Peyer's patch (tissue), 4 donors: ENCODE results near the gene SKI. TPM values are rescaled to one million over a fixed set of nuclear protein-coding genes. Genes with fewer than 3 reads are reported as not detected.
"Not testable (repeated sequence)": the region's sequence is repeated elsewhere in the genome, so short reads cannot be mapped to it uniquely, and the experiment has no call there.

ENCODE experiments used
- DNase-seq, 3 donors: peaks; one replicate each; pipeline ENCODE4 v3.0.0-alpha.2; 2017 to 2019
- H3K27ac ChIP-seq, 4 donors: fragments of 200-600 bp; sonication (generic); one replicate each; pipeline ENCODE4 v1.5.1; 2016 to 2019
- H3K27me3 ChIP-seq, 2 donors: fragments of 200-600 bp; sonication (generic); one replicate each; pipeline ENCODE4 v1.5.1; 2019
- H3K36me3 ChIP-seq, 3 donors: fragments of 200-600 bp; sonication (generic); one replicate each; pipeline ENCODE4 v1.5.1; 2016 to 2019
- H3K4me1 ChIP-seq, 4 donors: fragments of 200-600 bp; sonication (generic); one replicate each; pipeline ENCODE4 v1.5.1; 2016 to 2019
- H3K4me3 ChIP-seq, 4 donors: fragments of 200-600 bp; sonication (generic); 1 replicate in 3 of 4; 2 replicates in 1 of 4; pipeline ENCODE4 v1.5.1; 2016 to 2019; ENCODE audit warnings: mild to moderate bottlenecking in 1 of 4
- H3K9me3 ChIP-seq, 4 donors: fragments of 200-600 bp; sonication (generic); one replicate each; pipeline ENCODE4 v1.5.1; 2016 to 2019; ENCODE audit warnings: mild to moderate bottlenecking in 1 of 4
- POLR2A ChIP-seq, 2 donors: fragments of 450-650 bp; IDR thresholded peaks; one replicate each; pipeline ENCODE4 v1.5.1; 2017; ENCODE audit warnings: antibody characterized with exemption in 2 of 2, mild to moderate bottlenecking in 2 of 2, moderate library complexity in 2 of 2
- total RNA-seq, 4 donors: library from RNA; depleted of rRNA; stranded (reverse); fragments of >200 nt; gene quantifications; one replicate each; pipeline ENCODE4 v1.1.0, GENCODE V29; 2016
- TF ChIP-seq, protein P1 (sequence below), 6 experiments: fragments of 450-650 bp in 4 of 6; fragments of 200-600 bp in 2 of 6; sonication (generic) in 1 of 6; IDR thresholded peaks; one replicate each; pipeline ENCODE4 v1.5.1; 2017 to 2019; ENCODE audit warnings: antibody characterized with exemption in 6 of 6, mild to moderate bottlenecking in 3 of 6, moderate library complexity in 1 of 6

The SKI gene
- total RNA-seq, 4 donors from 2014 or later, result 20.1 to 41.5 (median 37.1) TPM

DNA sequence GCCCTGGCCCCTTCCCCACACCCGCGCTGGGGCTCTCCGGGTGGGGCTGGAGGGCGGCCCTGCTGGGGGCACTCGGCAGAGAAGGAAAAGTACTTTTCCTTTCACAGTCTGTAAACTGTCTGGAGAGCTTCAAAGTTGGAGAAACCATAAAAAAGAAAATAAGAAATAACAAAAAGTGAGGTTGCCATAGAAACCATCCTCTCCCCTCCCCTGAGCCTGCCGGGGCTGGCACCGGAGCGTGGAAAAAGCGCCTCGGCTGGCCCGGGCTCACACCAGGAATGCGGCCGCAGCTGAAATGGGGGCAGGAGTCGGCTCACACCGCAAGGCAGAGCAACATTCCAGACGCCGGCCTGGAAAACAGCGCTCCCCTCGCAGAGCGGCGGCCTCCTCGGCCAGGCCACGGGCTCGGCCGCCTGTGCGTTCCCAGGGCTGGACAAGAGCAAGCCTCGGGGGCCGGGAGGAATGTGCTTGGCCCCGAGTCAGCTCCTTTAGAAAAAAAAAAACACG is 94.0 kb downstream of the SKI start:
- no peaks in the 10 kb centered on the region for H3K36me3 ChIP-seq
- H3K9me3 ChIP-seq, result no peaks in the 10 kb centered on the region
- DNase-seq, result no peak
- no peak overlapping the region for H3K4me3 ChIP-seq
- peak overlapping the region; percentile 43 to 76 (median 56) for H3K27ac ChIP-seq
- no peaks in the 10 kb centered on the region for H3K27me3 ChIP-seq
- H3K4me1 ChIP-seq, result peaks cover 0 to 14% (median 0%) of the 10 kb centered on the region in 4 donors
- TF ChIP-seq, protein P1, sequence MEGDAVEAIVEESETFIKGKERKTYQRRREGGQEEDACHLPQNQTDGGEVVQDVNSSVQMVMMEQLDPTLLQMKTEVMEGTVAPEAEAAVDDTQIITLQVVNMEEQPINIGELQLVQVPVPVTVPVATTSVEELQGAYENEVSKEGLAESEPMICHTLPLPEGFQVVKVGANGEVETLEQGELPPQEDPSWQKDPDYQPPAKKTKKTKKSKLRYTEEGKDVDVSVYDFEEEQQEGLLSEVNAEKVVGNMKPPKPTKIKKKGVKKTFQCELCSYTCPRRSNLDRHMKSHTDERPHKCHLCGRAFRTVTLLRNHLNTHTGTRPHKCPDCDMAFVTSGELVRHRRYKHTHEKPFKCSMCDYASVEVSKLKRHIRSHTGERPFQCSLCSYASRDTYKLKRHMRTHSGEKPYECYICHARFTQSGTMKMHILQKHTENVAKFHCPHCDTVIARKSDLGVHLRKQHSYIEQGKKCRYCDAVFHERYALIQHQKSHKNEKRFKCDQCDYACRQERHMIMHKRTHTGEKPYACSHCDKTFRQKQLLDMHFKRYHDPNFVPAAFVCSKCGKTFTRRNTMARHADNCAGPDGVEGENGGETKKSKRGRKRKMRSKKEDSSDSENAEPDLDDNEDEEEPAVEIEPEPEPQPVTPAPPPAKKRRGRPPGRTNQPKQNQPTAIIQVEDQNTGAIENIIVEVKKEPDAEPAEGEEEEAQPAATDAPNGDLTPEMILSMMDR (IDR thresholded peaks at IDR 0.05), result no peak
- TF ChIP-seq POLR2A (IDR thresholded peaks at IDR 0.05), result no peak

GRCh38 chr1:2322581-2323211 is 94.6 kb downstream of the SKI start:
- no peaks in the 10 kb centered on the region for H3K27me3 ChIP-seq
- TF ChIP-seq, protein P1 (IDR thresholded peaks at IDR 0.05), result no peak
- no peak for TF ChIP-seq POLR2A (IDR thresholded peaks at IDR 0.05)
- peak overlapping the region; percentile 43 to 76 (median 56) for H3K27ac ChIP-seq
- H3K4me1 ChIP-seq, result peaks cover 0 to 14% (median 0%) of the 10 kb centered on the region in 4 donors
- no peaks in the 10 kb centered on the region for H3K9me3 ChIP-seq
- no peak overlapping the region for H3K4me3 ChIP-seq
- no peak for DNase-seq
- no peaks in the 10 kb centered on the region for H3K36me3 ChIP-seq

DNA sequence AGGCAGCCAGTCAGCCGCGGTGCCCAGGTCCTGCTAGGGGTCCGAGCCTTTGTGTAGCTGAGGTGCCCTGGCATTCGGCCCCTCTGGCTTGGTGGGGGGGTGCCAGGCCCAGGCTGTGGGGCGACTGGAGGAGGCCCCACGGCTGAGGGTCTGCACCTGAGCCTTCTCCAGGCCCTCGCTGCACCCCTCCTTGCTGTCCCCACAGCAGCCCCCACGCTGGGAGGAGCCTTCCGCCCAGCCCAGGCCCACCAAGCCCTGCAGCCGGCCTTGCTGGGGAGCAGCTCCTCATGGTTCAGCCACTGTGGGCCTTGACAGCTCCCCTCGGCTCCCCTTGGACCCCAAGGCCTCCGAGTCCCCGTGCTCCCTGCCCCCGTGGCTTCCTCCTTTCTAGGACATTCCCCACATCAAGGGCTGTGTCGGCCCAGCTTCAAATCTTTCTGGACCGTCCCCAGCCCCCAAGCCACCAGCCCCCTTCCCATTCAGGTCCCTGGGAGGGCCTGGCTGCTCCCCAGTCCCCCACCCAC is 95.4 kb downstream of the SKI start:
- Histone ChIP-seq H3K4me3 (no peak overlapping the region), H3K36me3 (no peaks in the 10 kb centered on the region), H3K27ac (no peak overlapping the region), H3K4me1 (peaks cover 0 to 14% (median 0%) of the 10 kb centered on the region in 4 donors), H3K27me3 (no peaks in the 10 kb centered on the region), H3K9me3 (no peaks in the 10 kb centered on the region)
- TF ChIP-seq, protein P1 (IDR thresholded peaks at IDR 0.05), result no peak
- TF ChIP-seq POLR2A (IDR thresholded peaks at IDR 0.05), result no peak
- DNase-seq, result no peak

GRCh38 chr1:2324553-2325366 is 96.6 kb downstream of the SKI start:
- DNase-seq, result no peak
- Histone ChIP-seq H3K4me1 (peaks cover 0 to 14% (median 0%) of the 10 kb centered on the region in 4 donors), H3K4me3 (no peak overlapping the region), H3K36me3 (no peaks in the 10 kb centered on the region), H3K27me3 (no peaks in the 10 kb centered on the region), H3K27ac (no peak overlapping the region), H3K9me3 (no peaks in the 10 kb centered on the region)
- TF ChIP-seq, protein P1 (IDR thresholded peaks at IDR 0.05), result no peak
- no peak for TF ChIP-seq POLR2A (IDR thresholded peaks at IDR 0.05)

DNA sequence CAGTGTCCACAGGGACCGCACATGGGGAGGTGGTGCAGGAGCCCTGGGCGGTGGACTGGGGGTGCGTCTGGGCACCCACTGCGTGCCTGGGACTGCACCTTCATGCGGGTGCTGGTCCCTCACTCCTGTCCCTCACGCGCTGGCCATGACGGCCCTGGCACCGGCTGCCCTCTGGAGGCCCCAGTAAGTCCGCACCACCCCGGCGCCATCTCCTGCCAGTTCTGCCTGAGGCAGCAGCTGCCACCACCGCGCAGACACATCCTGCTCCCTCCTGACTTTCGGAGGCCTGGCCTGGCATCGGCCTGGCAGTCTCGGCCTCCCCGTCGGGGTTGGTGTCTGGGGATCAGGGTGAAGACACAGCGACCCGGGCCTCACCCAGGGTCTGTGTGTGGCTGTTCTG is 98.4 kb downstream of the SKI start:
- no peaks in the 10 kb centered on the region for H3K27me3 ChIP-seq
- no peak overlapping the region for H3K27ac ChIP-seq
- no peaks in the 10 kb centered on the region for H3K36me3 ChIP-seq
- no peak overlapping the region for H3K4me3 ChIP-seq
- no peak for DNase-seq
- TF ChIP-seq, protein P1 (IDR thresholded peaks at IDR 0.05), result no peak
- TF ChIP-seq POLR2A (IDR thresholded peaks at IDR 0.05), result no peak
- peaks cover 0 to 7% (median 0%) of the 10 kb centered on the region in 4 donors for H3K4me1 ChIP-seq
- H3K9me3 ChIP-seq, result no peaks in the 10 kb centered on the region

DNA sequence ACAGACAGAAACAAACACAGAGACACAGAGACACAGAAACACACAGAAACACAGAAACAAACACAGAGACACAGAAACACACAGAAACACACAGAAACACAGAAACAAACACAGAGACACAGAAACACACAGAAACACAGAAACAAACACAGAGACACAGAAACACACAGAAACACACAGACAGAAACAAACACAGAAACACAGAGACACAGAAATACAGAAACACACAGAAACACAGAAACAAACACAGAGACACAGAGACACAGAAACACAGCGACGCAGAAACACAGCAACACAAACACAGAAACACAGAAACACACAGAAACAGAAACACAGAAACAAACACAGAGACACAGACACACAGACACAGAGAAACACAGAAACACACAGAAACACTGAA is 99.0 kb downstream of the SKI start:
- DNase-seq, result not testable (repeated sequence)

More for the DNA sequence above, 99.0 kb downstream of the SKI start:
- not testable (repeated sequence) for H3K36me3 ChIP-seq, H3K4me1 ChIP-seq, H3K9me3 ChIP-seq, H3K27ac ChIP-seq, H3K27me3 ChIP-seq, H3K4me3 ChIP-seq
